Activated B cell treated with CpG ODN at 0.5 μM for 24 hours (primary cell): ENCODE measurements around the gene PTH2R. TPM values are rescaled to one million over a fixed set of nuclear protein-coding genes. Genes with fewer than 3 reads are reported as not detected.
A peak's percentile ranks its signal among the peaks of the same experiment; 100 is the strongest.
"Not testable (repeated sequence)": the region's sequence is repeated elsewhere in the genome, so short reads cannot be mapped to it uniquely, and the experiment has no call there.

ENCODE experiments used
- ATAC-seq: fragments of 200-7000 bp; cut with Tn5 transposase; one replicate; pipeline ENCODE4 v1.10.0; 2021; ENCODE audit warnings: low read depth, mild to moderate bottlenecking, moderate library complexity
- CTCF ChIA-PET: fragments of 350-600 bp; sonication (Branson Sonifier 250); formaldehyde crosslinking; loops from one replicate; lab custom pipeline; 2021; ENCODE audit warnings: antibody characterized with exemption; lab: Charles Lee
- POLR2A ChIA-PET: fragments of 350-600 bp; sonication (Branson Sonifier 250); formaldehyde crosslinking; loops from one replicate; lab custom pipeline; 2021; ENCODE audit warnings: antibody characterized with exemption; lab: Charles Lee
- DNase-seq: peaks from one replicate; pipeline ENCODE4 v3.0.0; 2022
- H3K27ac Mint-ChIP-seq: one replicate; pipeline ENCODE4 v1.8.0; 2020; ENCODE audit warnings: mixed read lengths
- H3K27me3 Mint-ChIP-seq: one replicate; pipeline ENCODE4 v1.8.0; 2021; ENCODE audit warnings: mixed read lengths
- H3K36me3 Mint-ChIP-seq: one replicate; pipeline ENCODE4 v1.8.0; 2021; ENCODE audit warnings: low read depth, mixed read lengths
- H3K4me1 Mint-ChIP-seq: one replicate; pipeline ENCODE4 v1.8.0; 2021; ENCODE audit warnings: mixed read lengths
- H3K4me3 Mint-ChIP-seq: one replicate; pipeline ENCODE4 v1.8.0; 2020; ENCODE audit warnings: mild to moderate bottlenecking, mixed read lengths
- H3K9me3 Mint-ChIP-seq: one replicate; pipeline ENCODE4 v1.8.0; 2020; ENCODE audit warnings: mixed read lengths
- CTCF ChIP-seq: fragments of 200-600 bp; IDR thresholded peaks from one replicate; pipeline ENCODE4 v1.8.0; 2022; ENCODE audit warnings: antibody characterized with exemption, mild to moderate bottlenecking
- intact Hi-C: fragments of 100-400 bp; cut with micrococcal nuclease; formaldehyde crosslinking; loops from one replicate; pipeline ENCODE4 v1.15.1; 2024
- total RNA-seq: library from RNA; stranded (reverse); gene quantifications from 2 replicates; pipeline ENCODE4 v1.2.3, GENCODE V29; 2022

Gene PTH2R
- total RNA-seq, 1 donor from 2014 or later, result 0.29 TPM

DNA sequence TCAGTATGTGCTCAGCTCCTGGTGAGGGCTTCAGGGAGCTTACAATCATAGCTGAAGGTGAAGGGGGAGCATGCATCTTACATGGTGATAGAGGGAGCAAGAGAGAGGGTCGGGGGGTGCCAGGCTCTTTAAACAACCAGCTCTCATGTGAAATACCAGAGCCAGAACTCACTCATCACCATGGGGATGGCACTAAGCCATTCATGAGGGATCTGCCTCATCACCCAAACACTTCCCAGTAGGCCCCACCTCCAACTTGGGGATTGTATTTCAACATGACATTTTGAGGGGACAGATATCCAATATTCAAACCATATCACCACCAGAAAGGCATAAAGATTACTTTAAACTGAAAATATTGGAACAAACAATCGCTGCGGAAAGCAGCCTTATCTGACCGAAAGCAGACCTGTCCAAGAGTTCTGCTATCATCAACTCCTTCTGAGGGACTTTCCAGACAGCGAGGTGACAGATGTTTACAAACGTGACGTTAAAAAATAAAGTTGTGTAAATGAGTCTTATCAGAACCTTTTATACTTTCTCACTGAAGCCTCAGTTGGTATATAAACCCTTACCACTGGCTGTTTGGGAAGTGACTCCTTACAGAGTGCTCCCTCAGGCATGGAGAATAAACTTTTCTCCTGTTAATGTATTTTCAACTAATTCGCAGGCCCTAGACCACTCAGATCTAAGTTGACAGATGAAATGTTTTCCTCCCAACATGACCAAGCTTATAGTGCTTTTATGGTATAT, 35.5 kb upstream of the PTH2R start:
- no peak for TF ChIP-seq CTCF
- no peak overlapping the region for H3K4me3 Mint-ChIP-seq
- H3K9me3 Mint-ChIP-seq, result no peaks in the 10 kb centered on the region
- H3K27me3 Mint-ChIP-seq, result peaks cover 2% of the 10 kb centered on the region
- no peak for ATAC-seq
- no peak overlapping the region for H3K27ac Mint-ChIP-seq
- POLR2A ChIA-PET, result no interaction called here
- DNase-seq, result no peak
- peaks cover 11% of the 10 kb centered on the region for H3K4me1 Mint-ChIP-seq
- intact Hi-C loops, result loop anchor here (5.0 kb wide), 1 partner anchor 194 kb away; no protein-coding TSS in a partner anchor
- CTCF ChIA-PET, result no interaction called here
- H3K36me3 Mint-ChIP-seq, result no peaks in the 10 kb centered on the region

- peaks cover 2% of the 10 kb centered on the region for H3K27me3 Mint-ChIP-seq
- ChIA-PET POLR2A (no interaction called here), CTCF (no interaction called here)
- no peak for DNase-seq
- H3K4me1 Mint-ChIP-seq, result peaks cover 6% of the 10 kb centered on the region
- intact Hi-C loops, result loop anchor here (5.0 kb wide), 1 partner anchor 194 kb away; no protein-coding TSS in a partner anchor
- H3K36me3 Mint-ChIP-seq, result no peaks in the 10 kb centered on the region
- no peak for TF ChIP-seq CTCF
- H3K9me3 Mint-ChIP-seq, result no peaks in the 10 kb centered on the region
- no peak overlapping the region for H3K27ac Mint-ChIP-seq
- no peak overlapping the region for H3K4me3 Mint-ChIP-seq
- ATAC-seq, result no peak
Observed at GRCh38 chr2:208371634-208371935, 35.0 kb upstream of the PTH2R start.

GRCh38 chr2:208373460-208374089, 33.0 kb upstream of the PTH2R start:
- Mint-ChIP-seq H3K4me1 (peaks cover 2% of the 10 kb centered on the region), H3K27ac (no peak overlapping the region), H3K4me3 (no peak overlapping the region), H3K27me3 (peaks cover 2% of the 10 kb centered on the region), H3K9me3 (no peaks in the 10 kb centered on the region), H3K36me3 (no peaks in the 10 kb centered on the region)
- DNase-seq (no peak), ATAC-seq (peak; percentile 52)
- CTCF ChIA-PET, result interaction anchor here (1.3 kb wide), 1 partner anchor 35 kb away, joined by 3 read pairs; no protein-coding TSS in a partner anchor
- intact Hi-C loops, result loop anchor here (5.0 kb wide), 1 partner anchor 196 kb away; no protein-coding TSS in a partner anchor
- POLR2A ChIA-PET, result no interaction called here
- peak; percentile 98 for TF ChIP-seq CTCF

DNA sequence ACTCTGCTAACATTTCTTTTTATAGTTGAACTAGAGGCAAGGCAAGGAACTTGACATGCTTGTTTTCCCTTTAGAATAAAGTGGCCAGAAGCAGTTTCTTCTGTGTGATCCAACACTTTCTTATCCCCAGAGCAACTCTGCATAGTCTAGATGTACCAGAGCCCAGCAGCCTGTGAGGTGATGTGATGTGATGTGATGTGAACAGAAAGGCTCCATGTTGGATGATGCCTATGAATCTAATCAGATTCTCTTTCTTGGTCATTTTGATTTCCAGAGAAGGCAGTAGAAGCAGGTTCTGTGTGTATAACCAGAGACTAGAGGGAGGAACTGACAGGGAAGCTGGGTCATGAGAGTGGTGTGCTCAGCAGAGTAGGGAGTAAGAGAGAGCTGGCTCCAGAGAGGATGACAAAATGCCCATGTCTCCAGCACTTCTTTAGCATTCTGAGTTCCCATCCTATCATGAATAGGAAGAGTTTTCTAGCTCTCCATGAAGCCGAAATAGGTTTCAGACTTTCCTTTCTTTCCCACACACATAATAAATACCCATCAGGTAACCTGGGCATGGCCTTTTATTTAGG, 31.0 kb upstream of the PTH2R start:
- H3K27ac Mint-ChIP-seq, result no peak overlapping the region
- no peak for TF ChIP-seq CTCF
- H3K36me3 Mint-ChIP-seq, result no peaks in the 10 kb centered on the region
- no peak for ATAC-seq
- no peak overlapping the region for H3K4me3 Mint-ChIP-seq
- no peaks in the 10 kb centered on the region for H3K9me3 Mint-ChIP-seq
- H3K4me1 Mint-ChIP-seq, result peaks cover 2% of the 10 kb centered on the region
- H3K27me3 Mint-ChIP-seq, result peaks cover 4% of the 10 kb centered on the region
- DNase-seq, result no peak
- intact Hi-C loops, result no loop called here
- ChIA-PET CTCF (no interaction called here), POLR2A (no interaction called here)

DNA sequence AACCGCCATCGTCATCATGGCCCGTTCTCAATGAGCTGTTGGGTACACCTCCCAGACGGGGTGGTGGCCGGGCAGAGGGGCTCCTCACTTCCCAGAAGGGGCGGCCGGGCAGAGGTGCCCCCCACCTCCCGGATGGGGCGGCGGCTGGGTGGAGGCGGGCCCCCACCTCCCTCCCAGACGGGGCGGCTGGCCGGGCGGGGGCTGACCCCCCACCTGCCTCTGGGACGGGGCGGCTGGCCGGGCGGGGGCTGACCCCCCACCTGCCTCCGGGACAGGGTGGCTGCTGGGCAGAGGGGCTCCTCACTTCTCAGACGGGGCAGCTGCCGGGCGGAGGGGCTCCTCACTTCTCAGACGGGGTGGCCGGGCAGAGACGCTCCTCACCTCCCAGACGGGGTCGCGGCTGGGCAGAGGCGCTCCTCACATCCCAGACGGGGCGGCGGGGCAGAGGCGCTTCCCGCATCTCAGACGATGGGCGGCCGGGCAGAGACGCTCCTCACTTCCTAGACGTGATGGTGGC, 29.2 kb upstream of the PTH2R start:
- intact Hi-C loops, result not testable (repeated sequence)

More for the DNA sequence above, 29.2 kb upstream of the PTH2R start:
- H3K27ac Mint-ChIP-seq, DNase-seq, H3K9me3 Mint-ChIP-seq, H3K4me3 Mint-ChIP-seq, H3K4me1 Mint-ChIP-seq, ATAC-seq, H3K36me3 Mint-ChIP-seq, POLR2A ChIA-PET, CTCF ChIA-PET: not testable (repeated sequence)
- H3K27me3 Mint-ChIP-seq, result peaks cover 11% of the 10 kb centered on the region
